ENCODE measurements around the gene SGSM2.

Gene SGSM2

DNA sequence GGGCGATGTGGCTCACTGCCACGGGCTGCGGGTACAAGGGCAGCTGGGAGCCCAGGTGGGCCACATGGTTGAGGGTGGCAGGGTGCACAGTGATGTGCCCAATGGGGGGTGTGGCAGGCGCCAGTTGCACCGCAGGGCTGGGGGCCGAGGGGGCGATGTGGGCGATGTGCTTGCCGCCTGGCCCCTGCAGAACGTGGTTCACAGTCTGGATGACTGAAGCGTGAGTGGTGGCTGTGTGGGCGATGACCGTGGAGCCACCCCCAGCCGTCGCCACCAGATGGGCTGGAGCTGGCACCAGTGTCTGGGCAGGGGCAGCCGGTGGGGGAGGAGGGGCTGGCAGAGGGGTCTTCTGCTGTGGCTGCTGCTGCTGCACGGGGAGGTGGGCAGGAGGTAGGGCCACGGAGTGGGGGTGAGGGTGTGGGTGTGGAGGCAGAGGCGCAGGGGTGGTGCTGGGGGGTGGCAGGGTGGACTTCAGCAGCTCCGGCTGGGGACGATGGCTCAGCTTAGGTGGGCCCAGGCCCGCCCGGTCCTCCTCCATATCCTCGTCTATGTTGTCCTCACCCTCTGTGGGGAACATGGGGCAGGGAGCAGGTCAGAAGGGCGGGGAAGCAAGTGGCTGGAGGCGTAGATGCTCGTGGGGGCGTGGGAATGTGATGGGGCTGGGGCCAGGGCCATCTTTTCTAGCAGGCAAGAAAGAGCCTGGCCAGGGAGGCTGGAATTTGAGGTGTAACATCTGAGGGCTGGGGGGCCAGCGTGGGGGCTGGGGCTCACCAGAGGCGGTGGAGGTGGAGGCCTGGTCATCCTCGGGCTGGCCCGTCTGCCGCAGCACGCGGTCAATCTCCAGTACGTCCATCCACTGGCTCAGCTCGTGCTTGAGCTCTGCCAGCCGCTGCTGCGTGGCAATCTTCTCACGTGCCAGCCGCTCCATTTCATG, 50.1 kb downstream of the SGSM2 start:
- no peak for DNase-seq

DNA sequence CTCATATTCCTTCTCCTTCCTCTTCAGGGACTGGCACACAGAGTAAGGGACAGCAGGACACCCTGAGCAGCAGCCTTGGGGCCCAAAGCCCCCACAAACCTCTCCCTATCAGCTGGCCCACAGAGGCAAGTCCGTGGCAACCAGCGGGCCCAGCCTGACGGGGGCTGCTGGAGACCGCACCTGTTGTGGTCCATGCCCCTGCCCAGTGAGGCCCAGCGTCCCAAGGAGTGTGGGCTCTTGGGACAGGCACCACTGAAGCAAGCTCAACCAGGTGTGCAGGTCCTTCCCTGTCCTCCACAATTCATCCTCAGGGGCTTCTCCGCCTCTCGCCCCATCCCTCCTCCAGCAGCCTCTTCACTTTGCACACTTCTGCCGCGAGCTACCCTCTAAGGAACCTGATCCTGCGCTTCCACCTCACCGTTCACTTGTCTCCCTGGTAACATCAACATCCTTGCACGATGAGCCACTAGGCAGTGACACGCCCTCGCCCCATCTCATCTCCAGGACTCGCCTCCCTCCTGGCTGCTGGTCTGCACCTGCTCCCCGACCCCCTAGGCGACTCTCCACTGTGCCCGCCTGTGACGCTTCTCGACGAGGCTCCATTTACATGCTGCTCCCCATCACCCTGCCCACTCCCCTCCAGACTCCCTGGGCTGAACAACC, 50.9 kb downstream of the SGSM2 start:
- DNase-seq = no peak

DNA sequence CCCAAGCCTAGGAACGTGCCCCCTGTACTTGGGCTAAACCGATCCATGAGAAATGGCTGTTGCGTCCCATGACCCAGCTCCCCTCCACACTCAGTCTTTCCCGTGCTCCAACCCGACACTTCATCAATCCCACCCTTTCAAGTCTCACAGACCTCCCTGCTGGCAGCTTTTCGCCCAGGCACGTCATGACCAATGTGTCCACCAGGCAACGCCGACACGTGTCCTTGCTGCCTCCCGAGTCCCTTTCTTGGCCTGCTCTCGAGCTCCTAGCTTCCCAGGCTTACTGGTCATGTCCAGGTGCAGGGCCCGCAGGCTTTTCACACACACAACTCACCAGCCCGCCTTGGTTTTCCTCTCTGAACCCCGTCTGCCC, 51.4 kb downstream of the SGSM2 start:
- no peak for DNase-seq

DNA sequence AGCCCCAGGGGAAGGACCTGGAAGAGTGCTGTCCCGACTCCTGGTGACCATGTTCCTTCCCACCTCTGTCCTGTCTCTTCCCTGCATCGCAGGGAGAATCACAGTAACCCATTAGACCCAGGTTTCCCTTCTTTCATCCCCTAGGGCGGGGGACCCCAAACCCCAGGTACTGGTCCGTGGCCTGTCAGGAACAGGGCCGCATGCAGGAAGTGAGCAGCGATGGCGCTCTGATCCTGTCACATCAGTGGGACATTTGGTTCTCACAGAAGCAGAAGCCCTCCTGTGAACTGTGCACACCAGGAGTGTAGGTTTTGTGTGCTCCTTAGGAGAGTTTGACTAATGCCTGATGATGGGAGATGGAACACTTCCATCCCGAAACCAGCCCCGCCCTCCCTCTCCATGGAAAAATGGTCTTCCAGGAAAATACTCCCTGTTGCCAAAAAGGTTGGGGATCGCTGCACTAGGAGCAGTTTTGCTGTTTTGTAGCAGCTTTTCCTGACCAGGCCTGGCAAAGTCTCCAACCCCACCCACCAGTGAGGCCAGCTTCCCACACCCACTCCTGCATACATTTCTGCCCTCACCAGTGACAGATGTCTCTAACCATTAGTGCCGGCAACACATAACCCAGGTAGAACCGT, 53.0 kb downstream of the SGSM2 start:
- DNase-seq = no peak

DNA sequence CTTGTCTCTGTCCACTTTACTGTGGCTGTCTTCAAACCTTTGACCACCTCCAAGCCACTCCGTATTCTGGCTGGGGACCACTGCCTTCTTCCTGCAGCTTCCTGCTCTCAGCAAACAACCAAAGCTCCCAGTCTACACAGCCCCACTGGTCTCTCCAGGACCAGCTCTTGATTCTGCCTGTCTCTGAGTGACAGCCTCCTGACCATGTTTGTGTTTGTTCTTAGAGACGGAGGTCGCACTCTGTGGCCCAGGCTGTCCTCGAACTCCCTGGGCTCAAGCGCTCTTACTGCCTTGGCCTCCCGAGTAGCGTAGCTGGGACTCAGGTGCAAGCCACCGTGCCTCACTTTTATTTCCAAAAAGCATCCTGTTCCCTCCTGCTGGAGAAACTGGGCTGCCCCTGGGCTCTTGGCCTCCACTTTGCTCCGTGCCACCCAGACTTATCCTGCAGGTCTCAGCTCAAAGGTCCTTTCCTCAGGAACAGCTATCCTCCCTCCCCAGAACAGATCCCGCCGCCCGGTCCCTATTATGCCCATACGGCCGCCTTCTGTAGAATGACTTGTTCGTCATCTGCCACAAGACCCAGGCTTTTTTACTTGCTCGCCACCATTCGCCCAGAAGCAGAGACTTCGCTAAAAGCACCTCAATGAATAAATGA, 54.4 kb downstream of the SGSM2 start:
- DNase-seq = no peak

DNA sequence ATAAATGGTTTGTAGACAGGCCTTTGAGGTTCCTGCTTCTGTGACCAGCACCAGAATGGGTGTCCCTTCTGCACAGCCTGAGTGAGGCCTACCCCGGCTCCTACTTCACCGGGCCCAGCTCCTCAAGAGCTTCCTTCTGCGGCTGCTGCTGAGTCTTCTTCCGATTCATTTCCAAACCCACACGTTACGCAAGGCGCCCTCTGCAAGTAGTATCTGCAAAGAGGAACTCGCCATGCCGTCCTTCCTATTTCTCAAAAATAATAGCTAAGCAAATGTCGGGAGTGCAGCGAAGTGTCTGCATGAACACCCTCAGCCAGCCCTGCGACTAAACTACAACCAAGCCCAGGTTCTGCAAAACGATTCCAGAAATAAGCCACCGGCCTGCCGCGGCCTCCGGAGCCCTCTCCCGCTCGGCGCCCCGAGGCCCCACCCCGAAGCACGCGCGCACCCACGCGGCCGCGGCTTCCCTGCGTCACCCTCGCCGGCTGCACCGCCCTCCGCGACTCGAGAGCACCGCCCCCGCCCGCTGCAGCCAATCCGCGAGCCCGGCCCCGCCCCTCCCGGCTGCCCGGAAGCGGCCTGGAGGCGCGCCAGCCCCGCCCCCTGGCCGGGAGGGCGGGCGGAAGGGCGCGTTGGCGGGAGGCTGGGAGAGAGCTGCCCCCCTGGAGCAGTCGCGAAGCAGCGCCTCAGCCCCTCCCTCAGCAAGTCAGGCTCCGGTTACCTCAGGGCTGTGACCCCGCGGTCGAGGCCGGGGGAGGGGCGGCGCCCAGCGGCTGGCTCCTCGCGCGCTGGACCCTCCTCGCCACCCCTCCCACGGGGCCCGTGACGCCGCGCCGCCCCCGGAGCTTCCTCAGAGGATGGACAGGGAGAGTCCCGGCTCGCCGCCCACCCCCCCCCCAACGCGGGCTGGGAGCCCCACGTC, 55.2 kb downstream of the SGSM2 start:
- peak; percentile 77 to 79 for DNase-seq

DNA sequence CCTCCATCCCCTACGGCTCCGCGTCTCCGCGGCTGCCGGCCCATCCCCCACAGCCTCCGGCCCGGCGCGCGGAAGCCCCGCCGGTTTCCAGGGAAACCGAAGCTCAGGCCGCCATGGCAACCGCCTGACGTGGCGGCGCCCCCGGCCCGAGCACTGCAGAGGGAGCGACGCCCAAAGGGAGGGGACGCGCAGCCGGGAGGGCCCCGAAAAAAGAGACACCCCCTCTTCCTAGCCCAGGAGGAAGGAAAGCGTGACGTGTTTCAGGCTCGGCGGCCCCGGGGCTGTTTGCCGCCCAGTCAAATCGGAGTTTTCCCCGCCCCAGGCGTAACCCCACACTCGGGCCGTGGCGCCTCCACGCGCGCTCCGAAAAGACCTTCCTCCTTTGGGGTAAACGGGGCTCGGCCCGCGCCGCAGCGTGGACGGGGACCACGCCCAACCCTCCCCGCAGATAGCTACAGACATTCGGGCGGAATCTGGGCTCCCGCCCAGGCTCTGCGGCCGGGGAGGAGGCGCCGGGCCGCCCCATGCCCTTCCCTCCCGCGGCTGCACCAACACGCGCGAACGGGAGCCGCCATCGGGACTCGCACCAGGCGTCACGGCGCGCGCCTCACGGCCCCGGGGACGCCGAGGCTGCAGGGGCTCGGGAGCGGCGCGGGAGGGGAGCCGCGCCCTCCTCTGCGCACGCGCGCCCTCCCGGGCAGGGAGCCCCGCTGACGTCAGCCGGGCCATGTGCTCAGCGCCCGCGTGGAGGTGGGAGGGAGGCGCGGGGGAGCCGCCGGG, 56.1 kb downstream of the SGSM2 start:
- DNase-seq = peak; percentile 21 to 30

DNA sequence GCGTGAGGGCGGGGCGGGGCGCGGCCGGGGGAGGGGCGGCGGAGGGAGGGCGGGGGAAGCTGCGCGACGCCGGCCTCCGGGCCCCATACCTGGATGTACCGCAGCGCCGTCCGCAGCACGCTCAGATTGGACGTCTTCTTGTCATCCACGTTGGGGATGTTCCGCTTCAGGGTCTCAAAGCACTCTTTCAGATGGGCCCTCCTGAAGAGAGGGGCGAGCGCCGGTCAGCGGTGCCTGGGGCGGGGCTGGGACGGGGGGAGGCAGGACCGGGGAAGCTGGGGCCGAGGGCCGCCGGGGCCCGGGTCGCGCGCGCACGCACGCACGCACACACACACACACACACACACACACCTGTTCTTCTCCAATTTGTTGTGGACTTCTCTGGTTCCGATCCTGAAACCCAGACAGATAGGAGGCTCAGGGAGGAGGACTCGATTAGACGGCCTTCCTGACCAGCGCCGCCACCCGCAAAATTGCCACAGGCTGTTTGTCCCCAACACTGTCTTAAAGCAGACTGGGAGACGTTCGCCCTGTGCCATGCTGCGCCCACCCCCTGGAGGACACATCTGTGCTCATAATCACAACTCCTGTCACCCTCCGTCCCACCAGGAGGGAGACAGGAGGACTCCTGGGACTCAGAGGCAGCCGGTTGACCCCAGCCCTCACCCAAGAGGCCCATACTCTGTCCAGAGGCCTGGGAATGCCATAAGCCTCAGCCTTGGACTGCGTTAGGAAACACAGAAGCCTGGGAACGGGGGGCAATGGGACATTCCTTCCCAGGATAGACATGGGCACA, 56.9 kb downstream of the SGSM2 start:
- DNase-seq = no peak

DNA sequence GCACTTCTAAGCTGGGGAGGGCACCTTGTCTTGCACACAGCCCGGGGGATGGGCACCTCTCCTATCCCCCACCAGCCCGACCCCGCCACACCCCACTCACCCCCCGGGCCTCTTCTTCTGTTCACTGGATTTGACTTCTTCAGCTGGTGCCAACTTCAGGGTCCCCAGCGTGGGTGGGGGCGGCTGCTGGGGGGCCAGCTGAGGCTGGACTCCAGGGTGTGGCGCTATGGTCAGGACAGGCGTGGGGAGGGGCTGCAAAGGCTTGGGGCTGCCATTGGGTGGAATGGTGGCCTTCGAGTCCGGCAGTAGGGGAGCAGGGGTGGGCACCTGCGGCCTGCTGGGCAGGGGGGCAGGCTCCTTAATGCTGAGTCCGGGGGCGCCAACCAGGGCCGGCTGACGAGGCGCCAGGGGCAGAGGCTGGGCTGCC, 57.5 kb downstream of the SGSM2 start:
- no peak for DNase-seq

DNA sequence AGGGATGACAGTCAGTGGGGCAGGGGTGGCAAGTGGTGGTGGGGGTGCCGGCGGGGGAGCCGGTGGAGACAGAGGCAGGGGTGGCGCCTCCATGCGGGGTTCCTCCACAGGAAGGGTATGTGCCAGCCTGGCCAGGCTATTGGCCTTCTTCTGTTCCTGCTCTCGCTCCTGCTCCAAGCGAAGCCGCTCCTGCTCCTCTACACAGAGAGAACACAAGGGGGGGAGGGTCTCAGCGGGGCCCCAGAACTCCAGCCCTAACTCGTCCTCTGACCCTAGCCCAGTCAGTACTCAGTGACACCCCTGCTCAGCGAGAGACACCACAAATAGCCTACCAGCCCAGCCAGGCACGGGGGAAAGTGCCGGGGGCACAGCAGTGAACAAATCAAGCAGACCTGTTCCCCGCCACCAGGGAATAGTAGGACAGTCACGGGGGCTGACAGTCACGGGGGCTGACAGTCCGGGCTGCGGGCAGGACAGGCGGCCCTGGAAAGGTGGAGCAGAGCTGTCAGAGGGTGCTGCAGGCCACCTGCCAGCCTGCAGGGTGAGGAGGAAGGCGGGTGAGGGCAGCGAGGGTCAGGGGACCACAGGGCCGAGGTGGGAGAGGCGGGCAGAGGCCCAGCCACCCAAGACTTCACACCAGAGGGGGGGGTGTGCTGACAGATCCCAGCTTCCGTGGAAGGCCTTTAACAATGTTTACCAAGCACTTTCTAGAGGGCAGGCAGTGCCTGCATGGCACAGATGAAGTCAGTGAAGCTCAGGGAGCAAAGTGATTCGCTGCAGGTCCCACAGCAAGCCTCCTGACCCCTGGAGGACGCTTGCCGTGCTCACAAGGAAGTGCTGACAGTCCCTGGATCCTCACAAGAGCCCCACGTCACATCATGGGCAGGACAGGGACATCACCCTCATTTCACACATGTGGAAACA, 58.2 kb downstream of the SGSM2 start:
- DNase-seq = no peak

DNA sequence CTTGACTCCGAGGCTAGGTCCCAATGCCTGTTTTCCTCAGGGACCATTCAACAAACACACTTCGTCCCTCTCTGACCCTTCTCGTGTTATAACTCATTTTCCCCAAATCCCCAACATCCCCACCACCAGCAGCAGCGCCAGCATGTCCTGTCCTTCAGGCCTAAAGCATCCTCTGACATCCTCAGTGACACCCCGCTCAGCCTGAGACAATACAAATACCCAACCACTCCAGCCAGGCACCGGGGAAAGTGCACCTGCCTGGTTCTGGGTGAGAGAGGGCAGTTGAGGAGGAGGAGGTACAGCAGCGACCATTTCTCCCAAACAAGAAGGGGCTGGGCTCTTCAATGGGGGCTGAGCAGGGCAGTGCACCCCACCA, 58.9 kb downstream of the SGSM2 start:
- no peak for DNase-seq

DNA sequence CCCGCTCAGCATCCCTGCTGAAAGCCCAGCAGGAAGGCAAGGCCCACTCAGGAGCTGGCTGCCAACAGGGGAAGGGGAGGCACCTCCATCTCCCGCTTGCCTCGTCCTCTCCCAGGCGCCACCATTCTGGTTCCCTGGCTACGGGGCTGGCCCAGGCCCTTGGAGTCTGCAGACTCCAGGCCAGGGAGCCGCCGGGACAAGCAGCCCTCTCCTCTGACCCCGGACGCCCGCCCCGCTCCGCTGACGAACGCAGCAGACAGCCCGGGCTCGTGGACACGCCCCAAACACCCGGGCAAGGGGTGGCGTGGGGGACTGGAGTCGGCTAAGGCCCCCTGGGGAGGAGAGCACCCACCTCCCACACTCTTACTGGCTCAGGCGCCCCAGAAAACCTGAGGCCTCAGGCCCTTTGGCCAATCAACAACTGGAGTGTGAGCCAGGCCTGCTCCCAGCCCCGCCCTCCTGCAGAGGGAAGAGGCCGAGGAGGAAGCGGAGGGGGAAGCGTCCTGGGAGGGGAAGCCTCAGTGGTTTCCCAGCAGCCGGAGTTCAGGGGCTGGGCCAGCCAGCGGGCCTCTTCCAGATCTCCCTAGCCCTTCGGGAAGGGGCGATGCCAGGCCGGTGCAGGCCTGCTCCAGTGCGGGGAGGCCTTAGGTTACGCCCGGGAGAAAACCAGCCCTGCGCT, 59.4 kb downstream of the SGSM2 start:
- peak; percentile 69 to 74 for DNase-seq

DNA sequence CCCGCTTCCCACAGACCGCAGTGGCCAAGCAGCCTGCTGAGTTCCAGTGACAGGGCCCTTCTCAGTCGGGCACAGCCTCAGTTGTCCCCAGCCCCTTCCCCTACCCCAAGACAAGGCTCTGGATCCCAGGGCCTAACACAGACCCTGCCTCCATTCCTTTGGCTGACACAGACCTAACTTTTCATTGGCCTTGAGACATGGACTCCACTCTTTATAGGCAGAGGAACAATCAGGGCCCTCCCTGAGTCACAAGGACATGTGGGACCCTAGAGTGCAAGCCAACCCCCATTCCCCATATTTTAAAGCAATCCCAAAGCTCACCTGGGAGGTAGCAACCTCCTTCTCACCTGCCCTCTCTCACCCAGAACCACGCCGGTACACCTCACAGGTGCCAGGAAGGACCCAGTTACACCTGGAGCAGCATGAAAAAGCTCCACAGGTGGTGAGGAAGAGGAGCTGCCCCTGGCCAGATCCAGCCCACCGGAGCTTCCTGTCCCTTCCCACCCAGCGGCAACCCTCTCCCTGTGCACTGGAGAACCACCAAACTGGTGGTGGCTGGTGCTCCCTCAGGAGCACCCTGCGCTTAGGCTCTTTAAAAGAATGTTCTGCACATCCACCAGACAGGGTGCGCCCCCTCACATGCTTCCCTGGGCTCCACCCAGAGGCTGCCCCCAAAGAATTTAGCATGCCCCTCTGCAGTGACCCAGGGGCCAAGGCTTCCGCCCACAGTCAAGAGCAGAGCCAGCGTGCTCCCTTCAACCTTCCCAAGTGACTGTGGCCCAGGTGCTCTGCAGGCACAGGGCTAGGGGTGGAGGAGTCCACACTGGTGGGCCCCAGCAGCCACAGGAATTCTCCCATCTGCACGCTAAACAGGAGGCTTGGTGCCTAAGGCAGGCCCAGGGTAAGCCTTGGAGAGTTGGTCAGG, 60.2 kb downstream of the SGSM2 start:
- DNase-seq = no peak

DNA sequence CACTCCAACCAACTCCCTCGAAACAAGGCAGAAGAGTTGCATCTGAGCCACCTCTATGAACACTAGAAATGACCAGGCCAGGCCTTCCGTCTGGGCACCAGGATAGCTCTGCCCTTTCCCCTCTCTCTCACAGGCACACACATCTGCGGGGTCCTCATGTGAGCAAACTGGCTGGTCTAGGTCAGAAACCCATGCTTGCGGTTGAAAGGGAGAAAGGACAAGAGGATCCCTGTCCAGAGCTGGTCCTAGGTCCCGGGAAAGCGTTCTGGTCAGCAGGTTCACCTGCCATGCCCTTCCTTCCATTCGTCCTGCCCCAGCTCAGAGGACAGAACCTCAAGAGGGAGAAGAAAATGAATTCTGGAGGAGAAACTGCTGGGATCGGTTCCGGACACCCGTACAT, 60.9 kb downstream of the SGSM2 start:
- no peak for DNase-seq

DNA sequence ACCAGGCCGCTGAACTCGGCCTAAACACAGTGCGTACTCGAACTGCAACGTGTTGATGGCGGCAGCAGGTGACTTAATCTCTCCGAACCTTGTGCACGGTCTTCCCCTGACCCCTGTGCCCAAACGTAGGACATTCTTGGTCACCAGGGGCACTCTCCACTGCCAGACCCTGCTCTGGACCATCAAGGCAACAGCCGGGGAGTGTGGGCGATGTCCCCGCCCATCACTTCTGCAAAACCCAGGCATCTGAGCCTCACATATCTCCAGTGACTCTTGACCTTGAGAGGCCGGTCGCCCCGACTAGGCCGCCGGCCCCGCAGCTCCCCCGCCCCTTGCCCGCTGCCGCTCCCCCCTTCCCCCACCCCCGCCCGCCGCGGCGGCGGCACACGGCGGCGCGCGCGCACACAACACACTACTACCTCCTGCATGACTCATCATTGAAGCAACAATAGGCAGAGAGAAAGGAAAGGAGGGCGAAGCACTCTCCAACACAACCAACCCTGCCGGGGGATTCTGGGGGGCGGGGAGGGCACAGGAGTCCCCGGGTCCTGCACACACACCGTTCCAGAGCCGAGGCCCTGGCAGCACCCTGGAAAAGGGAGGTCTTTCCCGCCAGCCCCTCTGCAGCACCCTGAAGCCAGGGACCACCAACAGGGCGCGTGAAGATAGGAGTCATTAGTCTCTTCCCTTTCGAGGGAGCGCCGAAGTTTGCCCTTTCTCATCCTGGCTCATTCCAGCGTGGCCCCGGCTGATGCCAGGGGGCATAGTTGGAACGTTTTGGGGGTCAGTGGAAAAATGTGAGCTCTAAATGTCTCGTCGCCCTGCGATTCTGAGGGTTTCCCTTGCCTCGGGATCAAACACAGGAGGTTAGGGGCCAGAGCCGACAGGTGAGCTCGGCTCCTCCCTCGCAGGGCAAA, 61.6 kb downstream of the SGSM2 start:
- DNase-seq = peak; percentile 24 to 49
